PFSK-1 (cell line): Measurements from ENCODE around the gene MSLN.

Source experiments
- FOXP2 ChIP-seq: optimal IDR thresholded peaks from 2 replicates; pipeline ENCODE3; 2011; ENCODE audit warnings: borderline replicate concordance, control low read depth, inconsistent platforms; ENCODE audit not compliant: insufficient read depth; ENCODE audit errors: extremely low read length, extremely low read depth
- POLR2AphosphoS5 ChIP-seq: IDR thresholded peaks from 2 replicates; pipeline ENCODE4 v1.6.1; 2012; ENCODE audit warnings: low read depth, mild to moderate bottlenecking, control low read depth, low read length, moderate library complexity
- SIN3A ChIP-seq: IDR thresholded peaks from 2 replicates; pipeline ENCODE4 v1.6.1; 2012; ENCODE audit warnings: mild to moderate bottlenecking, low read length, moderate library complexity, borderline replicate concordance; ENCODE audit not compliant: insufficient read depth
- TAF1 ChIP-seq: IDR thresholded peaks from 2 replicates; pipeline ENCODE4 v1.6.1; 2012; ENCODE audit warnings: low read length, control low read depth, borderline replicate concordance; ENCODE audit not compliant: insufficient read depth
- TF ChIP-seq, protein P1 (sequence below), 2 experiments: IDR thresholded peaks; 2 replicates each; pipeline versions ENCODE4 v1.6.1 to v1.8.0; 2011 to 2012; ENCODE audit warnings: low read depth in 2 of 2, low read length in 2 of 2, control low read depth in 1 of 2, inconsistent platforms in 1 of 2, mild to moderate bottlenecking in 1 of 2, moderate library complexity in 1 of 2; ENCODE audit not compliant: insufficient read depth in 1 of 2

Gene MSLN

DNA sequence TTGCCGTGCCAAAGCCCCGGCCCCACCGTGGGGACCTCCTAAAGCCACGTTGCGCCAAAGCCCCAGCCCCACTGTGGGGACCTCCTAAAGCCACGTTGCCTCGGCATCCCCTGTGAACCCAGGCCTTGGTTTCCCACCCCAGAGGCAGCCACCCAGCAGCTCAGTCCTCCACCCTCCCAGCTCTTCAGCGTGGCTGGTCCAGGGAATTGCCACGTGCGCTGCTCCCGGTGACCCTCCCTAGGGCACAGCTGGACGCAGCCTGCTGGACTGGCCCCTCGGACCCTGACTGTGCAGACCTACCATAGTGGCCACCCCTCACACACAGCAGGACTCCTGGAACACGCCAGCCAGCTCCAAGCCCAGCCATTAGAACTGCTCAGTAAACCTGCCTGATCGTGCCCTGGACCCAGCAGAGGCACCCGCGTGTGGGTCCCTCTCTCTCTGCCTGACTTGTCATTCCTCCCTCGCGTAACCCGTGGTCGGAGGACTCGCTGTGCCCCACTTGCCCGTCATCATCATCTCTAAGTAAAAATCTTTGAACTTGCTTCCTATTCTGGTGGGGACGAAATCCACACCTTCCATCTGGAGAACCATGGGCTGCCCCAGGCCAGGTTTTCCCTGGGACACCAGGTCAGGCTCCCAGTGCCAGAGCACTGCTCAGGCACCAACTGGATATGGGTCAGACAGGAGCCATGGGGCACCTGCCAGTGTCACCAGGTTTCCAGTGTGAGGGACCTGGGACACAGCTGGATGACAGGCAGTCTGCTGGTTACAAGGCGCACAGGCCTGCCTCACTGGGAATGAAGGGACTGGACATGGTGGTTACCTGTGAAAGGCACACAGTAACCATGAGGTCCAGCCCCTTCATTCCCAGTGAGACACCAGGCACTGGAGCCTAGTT, 25.3 kb upstream of the MSLN start:
- TF ChIP-seq TAF1 (no peak), POLR2AphosphoS5 (no peak), FOXP2 (no peak), SIN3A (no peak)
- TF ChIP-seq, protein P1, sequence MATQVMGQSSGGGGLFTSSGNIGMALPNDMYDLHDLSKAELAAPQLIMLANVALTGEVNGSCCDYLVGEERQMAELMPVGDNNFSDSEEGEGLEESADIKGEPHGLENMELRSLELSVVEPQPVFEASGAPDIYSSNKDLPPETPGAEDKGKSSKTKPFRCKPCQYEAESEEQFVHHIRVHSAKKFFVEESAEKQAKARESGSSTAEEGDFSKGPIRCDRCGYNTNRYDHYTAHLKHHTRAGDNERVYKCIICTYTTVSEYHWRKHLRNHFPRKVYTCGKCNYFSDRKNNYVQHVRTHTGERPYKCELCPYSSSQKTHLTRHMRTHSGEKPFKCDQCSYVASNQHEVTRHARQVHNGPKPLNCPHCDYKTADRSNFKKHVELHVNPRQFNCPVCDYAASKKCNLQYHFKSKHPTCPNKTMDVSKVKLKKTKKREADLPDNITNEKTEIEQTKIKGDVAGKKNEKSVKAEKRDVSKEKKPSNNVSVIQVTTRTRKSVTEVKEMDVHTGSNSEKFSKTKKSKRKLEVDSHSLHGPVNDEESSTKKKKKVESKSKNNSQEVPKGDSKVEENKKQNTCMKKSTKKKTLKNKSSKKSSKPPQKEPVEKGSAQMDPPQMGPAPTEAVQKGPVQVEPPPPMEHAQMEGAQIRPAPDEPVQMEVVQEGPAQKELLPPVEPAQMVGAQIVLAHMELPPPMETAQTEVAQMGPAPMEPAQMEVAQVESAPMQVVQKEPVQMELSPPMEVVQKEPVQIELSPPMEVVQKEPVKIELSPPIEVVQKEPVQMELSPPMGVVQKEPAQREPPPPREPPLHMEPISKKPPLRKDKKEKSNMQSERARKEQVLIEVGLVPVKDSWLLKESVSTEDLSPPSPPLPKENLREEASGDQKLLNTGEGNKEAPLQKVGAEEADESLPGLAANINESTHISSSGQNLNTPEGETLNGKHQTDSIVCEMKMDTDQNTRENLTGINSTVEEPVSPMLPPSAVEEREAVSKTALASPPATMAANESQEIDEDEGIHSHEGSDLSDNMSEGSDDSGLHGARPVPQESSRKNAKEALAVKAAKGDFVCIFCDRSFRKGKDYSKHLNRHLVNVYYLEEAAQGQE (IDR thresholded peaks at IDR 0.05; ENCODE audit: insufficient read depth in 1 of 2, low read depth in 2 of 2, low read length in 2 of 2): no peak

DNA sequence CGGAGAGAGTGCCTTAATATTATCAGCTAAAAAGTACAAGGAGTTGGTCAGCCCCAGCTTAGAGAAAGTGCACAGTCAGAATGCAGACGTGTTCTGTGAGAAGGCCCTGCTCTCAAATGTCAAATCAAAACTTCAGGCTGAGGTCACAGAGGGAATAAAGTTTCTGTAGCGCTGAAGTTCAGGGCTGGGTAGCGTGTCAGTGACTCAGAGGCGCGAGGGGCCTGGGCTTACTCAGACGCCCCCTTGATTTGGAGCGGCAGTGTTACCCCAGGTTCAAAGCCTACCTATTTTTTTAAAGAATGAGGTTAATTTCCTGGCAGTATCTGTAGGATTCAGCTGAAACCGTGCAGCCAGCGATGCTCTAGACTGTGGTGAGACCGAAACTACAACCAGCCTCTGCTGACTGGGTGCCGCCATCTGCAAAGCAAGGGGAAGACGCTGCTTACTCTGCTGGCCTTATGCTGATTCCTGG, 24.5 kb upstream of the MSLN start:
- TF ChIP-seq FOXP2 (no peak), TAF1 (no peak), SIN3A (no peak), POLR2AphosphoS5 (no peak)
- TF ChIP-seq, protein P1 (IDR thresholded peaks at IDR 0.05; ENCODE audit: insufficient read depth in 1 of 2, low read depth in 2 of 2, low read length in 2 of 2): no peak

DNA sequence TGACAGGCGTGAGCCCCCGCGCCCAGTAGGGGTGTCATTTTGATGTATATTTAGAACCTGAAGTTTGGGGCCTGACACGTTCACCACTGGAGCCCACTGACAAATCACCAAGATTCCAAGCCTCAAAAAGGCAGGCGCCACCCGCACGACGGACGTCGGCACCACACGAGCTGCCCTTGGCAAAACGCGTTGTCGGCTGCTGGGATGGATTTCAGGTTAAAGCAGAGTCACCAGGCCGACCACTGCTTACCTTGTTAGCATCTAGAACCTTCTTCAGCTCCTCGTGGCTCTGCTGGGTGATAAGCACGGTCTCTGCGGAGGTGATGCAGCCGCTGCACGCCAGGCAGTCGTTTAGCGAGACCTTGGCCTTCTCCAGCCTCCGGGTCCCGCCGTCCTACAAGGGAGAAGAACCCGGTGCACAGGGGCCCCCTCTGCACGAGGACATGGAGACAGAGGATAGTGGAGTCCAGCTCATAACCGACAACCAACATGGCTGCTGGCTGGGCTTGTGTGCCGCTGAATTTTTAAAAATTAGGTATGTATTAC, 23.5 kb upstream of the MSLN start:
- TF ChIP-seq TAF1: no peak
- TF ChIP-seq FOXP2: no peak
- TF ChIP-seq SIN3A: no peak
- TF ChIP-seq, protein P1 (IDR thresholded peaks at IDR 0.05; ENCODE audit: insufficient read depth in 1 of 2, low read depth in 2 of 2, low read length in 2 of 2): no peak
- no peak for TF ChIP-seq POLR2AphosphoS5

DNA sequence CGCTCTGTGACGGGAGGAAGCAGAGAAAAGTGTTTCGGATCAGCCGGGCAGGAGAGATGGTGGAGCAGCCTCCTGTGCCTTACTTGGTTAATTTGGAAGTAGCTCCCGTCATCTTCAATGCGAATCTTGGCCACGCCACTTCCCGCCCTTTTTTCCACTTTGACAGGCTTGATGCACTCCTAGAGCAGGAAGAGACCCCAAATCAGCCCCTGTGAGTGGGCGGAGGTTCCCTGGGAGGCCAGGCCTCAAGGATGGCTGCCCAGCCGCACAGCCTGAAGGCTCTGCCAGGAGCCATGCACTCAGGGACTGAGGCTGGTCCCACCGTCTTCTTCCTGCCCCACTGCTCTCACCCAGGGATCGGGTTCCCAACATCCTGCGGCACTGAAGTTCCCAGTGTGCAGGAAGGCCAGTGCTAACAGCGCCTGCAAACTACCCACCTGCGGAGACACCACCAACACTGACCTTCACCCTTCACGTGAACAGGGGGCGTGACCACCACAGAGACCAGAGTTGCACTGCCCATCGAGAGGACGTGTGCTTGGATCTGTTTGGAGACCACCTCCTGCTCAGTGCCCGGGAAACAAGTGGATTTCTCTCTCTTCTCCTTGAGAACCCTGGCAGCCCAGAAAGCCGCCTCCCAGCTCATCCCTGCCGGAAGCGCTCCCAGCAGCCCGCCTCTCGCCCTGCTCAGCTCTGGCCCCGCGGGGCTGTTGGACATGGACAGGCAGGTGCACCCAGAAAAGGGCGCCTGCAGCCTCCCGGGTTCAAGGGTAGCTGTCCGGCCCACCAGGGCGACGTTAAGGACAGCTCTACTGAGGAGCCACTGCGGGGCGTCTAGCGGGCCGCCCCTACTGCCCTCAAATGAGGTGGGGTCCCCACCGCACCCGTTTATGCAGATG, 20.7 kb upstream of the MSLN start:
- TF ChIP-seq FOXP2 (no peak), SIN3A (no peak), TAF1 (no peak), POLR2AphosphoS5 (no peak)
- TF ChIP-seq, protein P1 (IDR thresholded peaks at IDR 0.05; ENCODE audit: insufficient read depth in 1 of 2, low read depth in 2 of 2, low read length in 2 of 2): no peak
